Osteoblast (primary cell): ENCODE measurements around the gene CLPTM1L. TPM values are rescaled to one million over a fixed set of nuclear protein-coding genes. Genes with fewer than 3 reads are reported as not detected.

Experiments
- DNase-seq: peaks from one replicate; pipeline ENCODE4 v3.0.0; 2011; ENCODE audit warnings: low spot score, mixed read lengths; ENCODE audit not compliant: insufficient read length; ENCODE audit errors: missing footprints
- H2AFZ ChIP-seq: 2 replicates; pipeline ENCODE4 v1.6.0; 2011; ENCODE audit warnings: mild to moderate bottlenecking, low read length
- H3K27ac ChIP-seq: 2 replicates; pipeline ENCODE4 v1.5.1; 2011; ENCODE audit warnings: mild to moderate bottlenecking, low read depth, low read length, moderate library complexity
- H3K27me3 ChIP-seq: 2 replicates; pipeline ENCODE4 v1.6.0; 2012; ENCODE audit warnings: mild to moderate bottlenecking, control low read depth, inconsistent platforms, low read length, moderate library complexity; ENCODE audit not compliant: insufficient read depth
- H3K36me3 ChIP-seq: 2 replicates; pipeline ENCODE4 v1.5.1; 2011; ENCODE audit warnings: mild to moderate bottlenecking, low read length, control low read depth, moderate library complexity; ENCODE audit not compliant: insufficient read depth
- H3K4me1 ChIP-seq: 2 replicates; pipeline ENCODE4 v1.5.1; 2011; ENCODE audit warnings: mild to moderate bottlenecking, low read length, control low read depth, moderate library complexity; ENCODE audit not compliant: insufficient read depth
- H3K4me2 ChIP-seq: 2 replicates; pipeline ENCODE4 v1.6.0; 2011; ENCODE audit warnings: mild to moderate bottlenecking, low read length; ENCODE audit not compliant: insufficient read depth
- H3K4me3 ChIP-seq: fragments of 200-600 bp; sonication (generic); 3 replicates; pipeline ENCODE4 v1.5.1; 2012; ENCODE audit warnings: mild to moderate bottlenecking, low read length, inconsistent platforms; ENCODE audit not compliant: insufficient read depth
- H3K79me2 ChIP-seq: 2 replicates; pipeline ENCODE4 v1.6.0; 2012; ENCODE audit warnings: mild to moderate bottlenecking, low read length, control low read depth, inconsistent platforms; ENCODE audit not compliant: insufficient read depth
- H3K9me3 ChIP-seq: 2 replicates; pipeline ENCODE4 v1.5.1; 2011; ENCODE audit warnings: low read depth, low read length, control low read depth
- H4K20me1 ChIP-seq: 2 replicates; pipeline ENCODE4 v1.6.0; 2012; ENCODE audit warnings: mild to moderate bottlenecking, low read length, control low read depth; ENCODE audit not compliant: insufficient read depth
- total RNA-seq: library from RNA; depleted of rRNA; stranded (reverse); fragments of >200 nt; gene quantifications from 2 replicates; pipeline ENCODE4 v1.2.3, GENCODE V29; 2012
- TF ChIP-seq, protein P1 (sequence below): IDR thresholded peaks from 2 replicates; pipeline ENCODE4 v1.5.1; 2011; ENCODE audit warnings: mild to moderate bottlenecking, low read depth, low read length, moderate library complexity; ENCODE audit errors: extremely low read depth

CLPTM1L gene
- total RNA-seq, 1 donor, result 139 TPM

DNA sequence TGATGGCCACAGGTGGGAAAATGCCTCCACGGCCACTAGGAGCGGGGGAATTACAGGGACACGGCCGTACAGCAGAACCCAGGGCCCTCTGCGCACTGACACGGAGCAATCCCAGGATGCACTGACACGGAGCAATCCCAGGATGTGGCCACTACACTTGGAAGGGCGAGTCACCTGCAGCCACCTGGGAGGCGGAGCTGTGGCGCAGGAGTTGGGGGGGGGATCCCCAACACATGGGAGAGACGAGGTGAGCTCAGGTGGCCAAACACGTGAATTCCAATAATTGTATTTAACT is 6.8 kb downstream of the CLPTM1L start:
- Histone ChIP-seq H3K79me2 (peaks cover 10% of the 10 kb centered on the region), H3K36me3 (peaks cover 62% of the 10 kb centered on the region), H3K27me3 (no peaks in the 10 kb centered on the region), H3K27ac (no peak overlapping the region), H4K20me1 (peaks cover 14% of the 10 kb centered on the region), H2AFZ (no peak overlapping the region), H3K4me2 (no peak overlapping the region), H3K4me1 (no peaks in the 10 kb centered on the region), H3K9me3 (no peaks in the 10 kb centered on the region), H3K4me3 (no peak overlapping the region)
- no peak for DNase-seq
- TF ChIP-seq, protein P1, sequence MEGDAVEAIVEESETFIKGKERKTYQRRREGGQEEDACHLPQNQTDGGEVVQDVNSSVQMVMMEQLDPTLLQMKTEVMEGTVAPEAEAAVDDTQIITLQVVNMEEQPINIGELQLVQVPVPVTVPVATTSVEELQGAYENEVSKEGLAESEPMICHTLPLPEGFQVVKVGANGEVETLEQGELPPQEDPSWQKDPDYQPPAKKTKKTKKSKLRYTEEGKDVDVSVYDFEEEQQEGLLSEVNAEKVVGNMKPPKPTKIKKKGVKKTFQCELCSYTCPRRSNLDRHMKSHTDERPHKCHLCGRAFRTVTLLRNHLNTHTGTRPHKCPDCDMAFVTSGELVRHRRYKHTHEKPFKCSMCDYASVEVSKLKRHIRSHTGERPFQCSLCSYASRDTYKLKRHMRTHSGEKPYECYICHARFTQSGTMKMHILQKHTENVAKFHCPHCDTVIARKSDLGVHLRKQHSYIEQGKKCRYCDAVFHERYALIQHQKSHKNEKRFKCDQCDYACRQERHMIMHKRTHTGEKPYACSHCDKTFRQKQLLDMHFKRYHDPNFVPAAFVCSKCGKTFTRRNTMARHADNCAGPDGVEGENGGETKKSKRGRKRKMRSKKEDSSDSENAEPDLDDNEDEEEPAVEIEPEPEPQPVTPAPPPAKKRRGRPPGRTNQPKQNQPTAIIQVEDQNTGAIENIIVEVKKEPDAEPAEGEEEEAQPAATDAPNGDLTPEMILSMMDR, result no peak

DNA sequence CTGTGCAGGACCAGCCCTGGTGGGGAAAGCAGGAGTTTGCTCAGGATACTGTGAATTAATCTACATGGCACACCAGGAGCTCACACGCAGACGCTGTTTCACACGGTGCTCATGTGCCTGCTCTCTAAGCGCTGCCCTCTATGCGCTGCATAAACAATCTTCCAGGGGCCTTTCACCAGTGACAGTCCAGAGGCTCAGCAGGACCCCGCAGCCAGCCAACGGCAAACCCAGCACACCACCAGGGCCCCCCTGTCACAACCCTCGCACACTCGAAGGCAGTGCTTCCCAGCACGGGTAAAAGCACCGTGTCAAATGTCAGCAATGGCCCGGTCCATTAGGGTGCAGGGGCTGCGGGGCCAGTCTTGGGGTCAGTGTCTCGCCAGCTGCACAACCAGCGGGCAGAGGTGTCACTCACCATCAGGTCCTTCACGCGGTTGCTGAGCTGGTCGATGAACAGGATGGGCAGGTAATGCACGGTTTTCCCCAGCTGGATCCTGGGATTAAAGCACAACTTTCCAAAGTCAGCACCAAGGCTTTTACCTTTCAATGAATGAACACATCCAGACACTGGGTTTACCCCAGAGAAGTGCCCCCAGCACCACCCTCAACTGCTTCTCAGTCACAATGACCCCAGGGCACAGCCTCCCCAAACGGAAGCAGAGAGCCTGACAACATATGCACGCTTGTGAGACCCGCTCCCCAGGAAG is 7.3 kb downstream of the CLPTM1L start:
- Histone ChIP-seq H3K79me2 (peaks cover 9% of the 10 kb centered on the region), H3K4me1 (no peaks in the 10 kb centered on the region), H2AFZ (no peak overlapping the region), H4K20me1 (peaks cover 15% of the 10 kb centered on the region), H3K4me3 (no peak overlapping the region), H3K9me3 (no peaks in the 10 kb centered on the region), H3K27me3 (no peaks in the 10 kb centered on the region), H3K36me3 (peaks cover 64% of the 10 kb centered on the region), H3K27ac (no peak overlapping the region), H3K4me2 (no peak overlapping the region)
- DNase-seq, result peak; percentile 63
- TF ChIP-seq, protein P1, result no peak

DNA sequence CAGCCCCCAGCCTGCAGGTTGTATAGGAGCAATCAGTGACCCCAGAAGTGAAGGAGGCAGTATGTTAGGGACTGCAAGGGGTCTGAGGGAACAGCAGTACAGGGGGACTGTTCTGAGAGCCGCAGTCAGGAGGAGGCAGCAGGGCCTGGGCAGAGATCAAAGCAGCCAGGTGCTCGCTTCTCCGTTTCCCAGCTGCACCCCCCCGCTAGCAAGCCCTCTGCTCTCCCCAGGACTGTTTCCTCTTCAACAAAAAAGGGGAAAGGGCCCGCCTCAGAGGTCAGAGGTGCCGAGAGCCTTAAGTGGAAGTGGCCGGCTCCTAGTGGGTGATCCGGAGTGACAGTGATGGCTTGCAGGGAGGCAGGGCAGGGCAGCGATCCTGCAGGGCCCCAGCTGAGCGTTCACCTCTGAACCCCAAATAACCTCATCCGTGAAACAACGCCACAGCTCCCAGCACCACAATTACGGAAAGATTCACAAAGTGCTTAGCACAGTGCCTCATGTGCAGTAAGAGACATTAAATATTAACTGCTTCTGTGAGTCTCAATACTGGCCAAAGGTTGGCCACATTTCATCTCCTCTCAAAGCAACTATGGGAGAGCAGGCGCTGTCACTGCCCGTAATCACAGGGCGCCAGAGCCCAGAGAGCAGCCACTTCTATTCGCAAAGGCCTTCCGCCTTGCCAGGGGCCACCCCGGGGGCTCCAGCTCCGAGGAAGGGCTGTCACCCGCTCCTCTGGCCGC is 8.0 kb downstream of the CLPTM1L start:
- DNase-seq, result peak; percentile 71
- Histone ChIP-seq H3K27ac (no peak overlapping the region), H3K36me3 (peaks cover 61% of the 10 kb centered on the region), H3K9me3 (no peaks in the 10 kb centered on the region), H3K4me3 (no peak overlapping the region), H3K79me2 (peaks cover 6% of the 10 kb centered on the region), H2AFZ (no peak overlapping the region), H3K4me2 (no peak overlapping the region), H4K20me1 (peaks cover 21% of the 10 kb centered on the region), H3K4me1 (no peaks in the 10 kb centered on the region), H3K27me3 (no peaks in the 10 kb centered on the region)
- TF ChIP-seq, protein P1, result no peak

DNA sequence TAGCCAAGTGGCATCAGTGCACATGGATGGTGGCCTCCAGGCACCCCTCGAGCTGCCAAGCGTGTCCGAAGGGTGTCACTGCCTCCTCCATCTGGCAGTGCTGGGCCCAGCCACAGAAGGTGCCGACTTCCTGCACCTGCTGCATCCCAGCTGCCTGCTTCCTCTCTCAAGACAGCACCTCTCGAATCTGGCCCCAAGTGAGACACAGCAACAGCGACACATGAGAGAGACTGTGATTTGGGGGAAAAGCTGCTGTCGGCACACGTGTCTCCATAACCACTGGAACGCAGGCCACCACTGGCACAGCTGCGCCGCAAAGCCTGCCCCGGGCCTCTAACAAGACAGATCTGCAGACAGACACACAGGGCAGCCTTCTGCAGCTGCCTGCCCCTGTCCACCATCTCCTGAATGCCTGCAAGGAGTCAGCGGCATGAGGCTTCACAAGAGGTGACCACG is 8.8 kb downstream of the CLPTM1L start:
- TF ChIP-seq, protein P1, result no peak
- no peak overlapping the region for H2AFZ ChIP-seq
- peak; percentile 66 for DNase-seq
- H3K4me2 ChIP-seq, result no peak overlapping the region
- H3K36me3 ChIP-seq, result peaks cover 59% of the 10 kb centered on the region
- H3K4me3 ChIP-seq, result no peak overlapping the region
- H3K9me3 ChIP-seq, result no peaks in the 10 kb centered on the region
- H4K20me1 ChIP-seq, result peaks cover 16% of the 10 kb centered on the region
- H3K27ac ChIP-seq, result no peak overlapping the region
- H3K79me2 ChIP-seq, result peaks cover 4% of the 10 kb centered on the region
- no peaks in the 10 kb centered on the region for H3K4me1 ChIP-seq
- H3K27me3 ChIP-seq, result no peaks in the 10 kb centered on the region
